ENCODE results near the gene SCAMP4. TPM values are rescaled to one million over a fixed set of nuclear protein-coding genes. Genes with fewer than 3 reads are reported as not detected.

SCAMP4 gene
- polyA plus RNA-seq, 1 of the 3 experiments (the other 2 are of a cell fraction) = 30.0 TPM

- TF ChIP-seq REST (IDR thresholded peaks at IDR 0.05; ENCODE audit: low read depth, low read length) = no peak
- no peak for TF ChIP-seq EZH2phosphoT487 (IDR thresholded peaks at IDR 0.05; ENCODE audit: borderline replicate concordance, low read depth)
- no peak for TF ChIP-seq POLR2AphosphoS5 (IDR thresholded peaks at IDR 0.05; ENCODE audit: low read depth, low read length)
- no peak for TF ChIP-seq YY1 (IDR thresholded peaks at IDR 0.05; ENCODE audit: low read depth)
- no peak for TF ChIP-seq RCOR1 (IDR thresholded peaks at IDR 0.05; ENCODE audit: low read length)
- no peak for TF ChIP-seq SMC3 (IDR thresholded peaks at IDR 0.05; ENCODE audit: low read depth, low read length)
- TF ChIP-seq MXI1 (IDR thresholded peaks at IDR 0.05; ENCODE audit: low read depth, low read length) = no peak
- no peak for TF ChIP-seq FOSL2 (IDR thresholded peaks at IDR 0.05; ENCODE audit: borderline replicate concordance, low read depth)
These were observed 48.4 kb downstream of the SCAMP4 start (continued) for GRCh38 chr19:1953441-1954094.

GRCh38 chr19:1954532-1954933 lies 49.3 kb downstream of the SCAMP4 start:
- Histone ChIP-seq H3K4me3 (ENCODE audit: low read depth in 2 of 2, low read length in 1 of 2) (no peak overlapping the region), H3F3A (replicated peaks; ENCODE audit: insufficient read depth) (no peaks in the 10 kb centered on the region), H3K4me1 (ENCODE audit: control insufficient read depth in 1 of 2, insufficient read depth in 2 of 2, low read depth in 1 of 2, low read length in 1 of 2) (no peaks in the 10 kb centered on the region; a peak in 1 of 4 replicates), H3K9me3 (no peaks in the 10 kb centered on the region), H4K20me1 (ENCODE audit: insufficient read depth) (peaks cover 69% of the 10 kb centered on the region), H3K9ac (no peak overlapping the region), H3K27me3 (ENCODE audit: insufficient read depth) (no peaks in the 10 kb centered on the region), H3K36me3 (replicated peaks in 1 of 2; ENCODE audit: control insufficient read depth in 1 of 2, insufficient read depth in 2 of 2, low read length in 1 of 2) (peaks cover 0 to 6% of the 10 kb centered on the region in 2 experiments), H3K79me2 (ENCODE audit: insufficient read depth) (peaks cover 87% of the 10 kb centered on the region), H3K9me2 (no peaks in the 10 kb centered on the region), H2AFZ (ENCODE audit: low read depth) (no peak overlapping the region), H3K4me2 (no peak overlapping the region), H3K27ac (ENCODE audit: low read depth in 2 of 2, low read length in 1 of 2) (no peak overlapping the region; a peak in 1 of 4 replicates)
- DNase-seq = no peak
- no peak for TF ChIP-seq TEAD4 (IDR thresholded peaks at IDR 0.05; ENCODE audit: borderline replicate concordance, insufficient read depth)
- no peak for TF ChIP-seq RAD21 (IDR thresholded peaks at IDR 0.05; ENCODE audit: low read length)
- no peak for TF ChIP-seq PBX3 (IDR thresholded peaks at IDR 0.05)
- TF ChIP-seq JUND (IDR thresholded peaks at IDR 0.05) = no peak
- no peak for TF ChIP-seq CTCF (IDR thresholded peaks at IDR 0.05)
- TF ChIP-seq CHD2 (IDR thresholded peaks at IDR 0.05; ENCODE audit: low read length, partially characterized antibody) = no peak
- TF ChIP-seq POLR2AphosphoS5 (IDR thresholded peaks at IDR 0.05; ENCODE audit: low read depth, low read length) = no peak
- TF ChIP-seq MXI1 (IDR thresholded peaks at IDR 0.05; ENCODE audit: low read depth, low read length) = no peak
- ChIA-PET CTCF (interaction anchor here (1.2 to 1.4 kb wide), 2 partner anchors 9 to 115 kb away, joined by 3 to 6 read pairs; no protein-coding TSS in a partner anchor), POLR2A (no interaction called here)
- no CpG with 5 or more reads among the region's 15 CpGs for WGBS (ENCODE audit: low lambda C conversion rate)
